NCI-H1694 (cell line): ENCODE measurements around the gene TSPAN10.

Source experiments
- DNase-seq: peaks from one replicate; lab custom pipeline; 2025; lab: John Stamatoyannopoulos, UW

Gene TSPAN10

GRCh38 chr17:81687770-81688541 is 51.0 kb downstream of the TSPAN10 start:
- peak; percentile 84 for DNase-seq

- DNase-seq, result no peak
Observed at GRCh38 chr17:81688616-81689015, 51.6 kb downstream of the TSPAN10 start.

GRCh38 chr17:81690066-81690465 is 53.1 kb downstream of the TSPAN10 start:
- DNase-seq, result no peak

GRCh38 chr17:81690549-81690948 is 53.6 kb downstream of the TSPAN10 start:
- DNase-seq, result no peak

- no peak for DNase-seq
Observed at GRCh38 chr17:81691196-81691595, 54.2 kb downstream of the TSPAN10 start.

- DNase-seq, result no peak
Observed at GRCh38 chr17:81691608-81692007, 54.6 kb downstream of the TSPAN10 start.

- no peak for DNase-seq
Observed at GRCh38 chr17:81693509-81694210, 56.7 kb downstream of the TSPAN10 start.

- no peak for DNase-seq
Observed at GRCh38 chr17:81694810-81695209, 57.8 kb downstream of the TSPAN10 start.

- no peak for DNase-seq
Observed at GRCh38 chr17:81695211-81695610, 58.2 kb downstream of the TSPAN10 start.

GRCh38 chr17:81695801-81696200 is 58.8 kb downstream of the TSPAN10 start:
- DNase-seq, result no peak

GRCh38 chr17:81696218-81696941 is 59.4 kb downstream of the TSPAN10 start:
- peak; percentile 82 for DNase-seq

- DNase-seq, result no peak
Observed at GRCh38 chr17:81697261-81698044, 60.5 kb downstream of the TSPAN10 start.
